ENCODE measurements around the gene VTN. TPM values are rescaled to one million over a fixed set of nuclear protein-coding genes. Genes with fewer than 3 reads are reported as not detected.
A peak's percentile ranks its signal among the peaks of the same experiment; 100 is the strongest.

The VTN gene
- total RNA-seq, 2 experiments from 2014 or later = 0.16 to 0.17 TPM

GRCh38 chr17:28385037-28385400 lies 14.9 kb upstream of the VTN start:
- POLR2A ChIA-PET = interaction anchor here (1.0 to 4.9 kb wide), 10 partner anchors 14 to 343 kb away, joined by 3 to 31 read pairs (median 4); partner anchors contain the start of genes ALDOC, BLTP2, IFT20 and NEK8
- H3K27ac ChIP-seq (ENCODE audit: low read depth in 1 of 2, low read length in 2 of 2) = no peak overlapping the region

GRCh38 chr17:28384281-28385036 lies 14.4 kb upstream of the VTN start:
- H3K9me3 Mint-ChIP-seq = no peaks in the 10 kb centered on the region
- TF ChIP-seq CTCF (IDR thresholded peaks at IDR 0.05) = no peak
- Histone ChIP-seq H3K36me3 (ENCODE audit: insufficient read depth, low read length) (peaks cover 15% of the 10 kb centered on the region), H3K4me1 (ENCODE audit: insufficient read depth, low read length) (peaks cover 29% of the 10 kb centered on the region), H3K27ac (ENCODE audit: low read depth in 1 of 2, low read length in 2 of 2) (peak overlapping the region in 1 of 2 donors; percentile 17), H3K4me3 (ENCODE audit: low read length) (peak overlapping the region; percentile 94), H3K9me3 (ENCODE audit: control insufficient read depth in 1 of 2, insufficient read depth in 1 of 2, low read length in 2 of 2) (no peaks in the 10 kb centered on the region), H3K27me3 (ENCODE audit: control insufficient read depth in 1 of 2, insufficient read depth in 2 of 2, low read length in 2 of 2) (no peaks in the 10 kb centered on the region)
- ATAC-seq (ENCODE audit: poor library complexity) (peak; percentile 93), DNase-seq (peak in 13 of 14 experiments; percentile 44 to 78 (median 58))
- peaks cover 36% of the 10 kb centered on the region for H3K4me1 Mint-ChIP-seq (ENCODE audit: low read depth)
- peak overlapping the region; percentile 64 for H3K27ac Mint-ChIP-seq
- peaks cover 8% of the 10 kb centered on the region for H3K27me3 Mint-ChIP-seq
- CTCF ChIA-PET = interaction anchor here (1.3 kb wide), 1 partner anchor 49 kb away, joined by 4 read pairs; the partner anchor contains the start of genes IFT20 and TNFAIP1
- peak overlapping the region; percentile 94 for H3K4me3 Mint-ChIP-seq
- peaks cover 20% of the 10 kb centered on the region for H3K36me3 Mint-ChIP-seq (ENCODE audit: low read depth)
- intact Hi-C loops (cut with DNase I, micrococcal nuclease) = loop anchor here in 1 of 2 experiments (10.0 kb wide), 1 partner anchor 160 kb away; no protein-coding TSS in a partner anchor
- POLR2A ChIA-PET = interaction anchor here (0.6 to 4.9 kb wide), 13 partner anchors 14 to 344 kb away, joined by 3 to 31 read pairs (median 4); partner anchors contain the start of genes ALDOC, BLTP2, IFT20 and NEK8

More at GRCh38 chr17:28385037-28385400, 14.9 kb upstream of the VTN start:
- peaks cover 29% of the 10 kb centered on the region for H3K4me1 ChIP-seq (ENCODE audit: insufficient read depth, low read length)
- Mint-ChIP-seq H3K27ac (peak overlapping the region; percentile 64), H3K4me1 (ENCODE audit: low read depth) (peaks cover 36% of the 10 kb centered on the region), H3K36me3 (ENCODE audit: low read depth) (peaks cover 25% of the 10 kb centered on the region), H3K4me3 (peak overlapping the region; percentile 94), H3K9me3 (no peaks in the 10 kb centered on the region), H3K27me3 (peaks cover 8% of the 10 kb centered on the region)
- peak in 3 of 14 experiments; percentile 7 to 31 (median 17) for DNase-seq
- CTCF ChIA-PET = interaction anchor here (1.3 kb wide), 1 partner anchor 49 kb away, joined by 4 read pairs; the partner anchor contains the start of genes IFT20 and TNFAIP1
- peak overlapping the region; percentile 94 for H3K4me3 ChIP-seq (ENCODE audit: low read length)
- no peak for ATAC-seq (ENCODE audit: poor library complexity)
- peaks cover 21% of the 10 kb centered on the region for H3K36me3 ChIP-seq (ENCODE audit: insufficient read depth, low read length)
- no peaks in the 10 kb centered on the region for H3K27me3 ChIP-seq (ENCODE audit: control insufficient read depth in 1 of 2, insufficient read depth in 2 of 2, low read length in 2 of 2)
- TF ChIP-seq CTCF (IDR thresholded peaks at IDR 0.05) = no peak
- H3K9me3 ChIP-seq (ENCODE audit: control insufficient read depth in 1 of 2, insufficient read depth in 1 of 2, low read length in 2 of 2) = no peaks in the 10 kb centered on the region
- intact Hi-C loops (cut with DNase I, micrococcal nuclease) = loop anchor here in 1 of 2 experiments (10.0 kb wide), 1 partner anchor 160 kb away; no protein-coding TSS in a partner anchor

GRCh38 chr17:28381141-28381825 lies 11.2 kb upstream of the VTN start:
- ChIA-PET POLR2A (no interaction called here), CTCF (no interaction called here)
- intact Hi-C loops (cut with DNase I, micrococcal nuclease) = loop anchor here in 1 of 2 experiments (10.0 kb wide), 1 partner anchor 164 kb away; no protein-coding TSS in a partner anchor
- H3K27me3 ChIP-seq (ENCODE audit: control insufficient read depth in 1 of 2, insufficient read depth in 2 of 2, low read length in 2 of 2) = no peaks in the 10 kb centered on the region
- TF ChIP-seq CTCF (IDR thresholded peaks at IDR 0.05) = no peak
- H3K4me3 Mint-ChIP-seq = peak overlapping the region; percentile 73
- no peaks in the 10 kb centered on the region for H3K36me3 ChIP-seq (ENCODE audit: insufficient read depth, low read length)
- H3K9me3 Mint-ChIP-seq = no peaks in the 10 kb centered on the region
- H3K9me3 ChIP-seq (ENCODE audit: control insufficient read depth in 1 of 2, insufficient read depth in 1 of 2, low read length in 2 of 2) = no peaks in the 10 kb centered on the region
- ATAC-seq (ENCODE audit: poor library complexity) (no peak), DNase-seq (peak in 3 of 14 experiments; percentile 13 to 42 (median 35))
- H3K27ac Mint-ChIP-seq = no peak overlapping the region
- H3K27me3 Mint-ChIP-seq = peaks cover 8% of the 10 kb centered on the region
- no peak overlapping the region for H3K4me3 ChIP-seq (ENCODE audit: low read length)
- H3K36me3 Mint-ChIP-seq (ENCODE audit: low read depth) = peaks cover 5% of the 10 kb centered on the region
- peaks cover 29% of the 10 kb centered on the region for H3K4me1 ChIP-seq (ENCODE audit: insufficient read depth, low read length)
- H3K27ac ChIP-seq (ENCODE audit: low read depth in 1 of 2, low read length in 2 of 2) = no peak overlapping the region
- peaks cover 44% of the 10 kb centered on the region for H3K4me1 Mint-ChIP-seq (ENCODE audit: low read depth)

All from CD4-positive, alpha-beta T cell (primary cell).